PC-9 (cell line): ENCODE measurements around the gene SCN8A. TPM values are rescaled to one million over a fixed set of nuclear protein-coding genes. Genes with fewer than 3 reads are reported as not detected.

Source experiments
- BruUV-seq: library from RNA; stranded (reverse); fragments of 400-500 nt; replicated peaks from 2 replicates; lab custom pipeline; 2021; lab: Mats Ljungman, UMichigan
- CTCF ChIA-PET: fragments of 300-600 bp; sonication (Branson Sonifier 250); formaldehyde crosslinking; loops from one replicate; lab custom pipeline; 2022; ENCODE audit warnings: antibody characterized with exemption; lab: Charles Lee
- POLR2A ChIA-PET: fragments of 300-600 bp; sonication (Branson Sonifier 250); formaldehyde crosslinking; loops from one replicate; lab custom pipeline; 2022; ENCODE audit warnings: antibody characterized with exemption; ENCODE audit not compliant: unreplicated experiment; lab: Charles Lee
- DNase-seq, 2 experiments: peaks; one replicate each; pipeline versions ENCODE4 v3.0.0 to v3.0.0-alpha.2; 2015 to 2022; ENCODE audit warnings: mixed read lengths in 1 of 2
- H2AFZ ChIP-seq: fragments of 200-600 bp; sonication (generic); 2 replicates; pipeline ENCODE4 v1.8.1; 2017; ENCODE audit warnings: antibody characterized with exemption
- H3F3A ChIP-seq: fragments of 200-600 bp; sonication (generic); 2 replicates; pipeline ENCODE4 v1.8.1; 2017; ENCODE audit warnings: antibody characterized with exemption, mild to moderate bottlenecking, low read depth; ENCODE audit not compliant: insufficient read depth
- H3K27ac ChIP-seq: fragments of 200-600 bp; sonication (generic); 2 replicates; pipeline ENCODE4 v1.6.1; 2016; ENCODE audit warnings: mixed run types
- H3K27me3 ChIP-seq: fragments of 200-600 bp; sonication (generic); 2 replicates; pipeline ENCODE4 v1.6.1; 2016; ENCODE audit warnings: low read depth, mixed run types; ENCODE audit not compliant: insufficient read depth
- H3K36me3 ChIP-seq: fragments of 200-600 bp; sonication (generic); 2 replicates; pipeline ENCODE4 v1.6.1; 2016; ENCODE audit warnings: low read depth, mixed run types
- H3K4me1 ChIP-seq: fragments of 200-600 bp; sonication (generic); replicated peaks from 2 replicates; pipeline ENCODE4 v1.6.1; 2016; ENCODE audit warnings: mixed run types; ENCODE audit not compliant: insufficient read depth
- H3K4me2 ChIP-seq: fragments of 200-600 bp; sonication (generic); 2 replicates; pipeline ENCODE4 v1.6.1; 2017; ENCODE audit warnings: mixed run types
- H3K4me3 ChIP-seq: fragments of 200-600 bp; sonication (generic); 2 replicates; pipeline ENCODE4 v1.6.1; 2016; ENCODE audit warnings: mixed run types
- H3K79me2 ChIP-seq: fragments of 200-600 bp; sonication (generic); 2 replicates; pipeline ENCODE4 v1.6.1; 2017; ENCODE audit warnings: low read depth, mixed run types
- H3K9me2 ChIP-seq: fragments of 200-600 bp; sonication (generic); 2 replicates; pipeline ENCODE4 v1.8.1; 2017; ENCODE audit warnings: mild to moderate bottlenecking; ENCODE audit not compliant: insufficient read depth
- H3K9me3 ChIP-seq: fragments of 200-600 bp; sonication (generic); 2 replicates; pipeline ENCODE4 v1.8.1; 2016; ENCODE audit warnings: low read depth; ENCODE audit not compliant: insufficient read depth
- H4K20me1 ChIP-seq: fragments of 200-600 bp; sonication (generic); 2 replicates; pipeline ENCODE4 v1.8.1; 2017; ENCODE audit not compliant: insufficient read depth
- EZH2 ChIP-seq: fragments of 200-600 bp; sonication (generic); IDR thresholded peaks from 2 replicates; pipeline ENCODE4 v1.8.0; 2017; ENCODE audit warnings: antibody characterized with exemption, low read depth
- intact Hi-C: fragments of 100-400 bp; cut with micrococcal nuclease; formaldehyde crosslinking; loops from one replicate; pipeline ENCODE4 v1.10.0; 2022; ENCODE audit not compliant: unreplicated experiment
- total RNA-seq: library from RNA; stranded (reverse); gene quantifications from 2 replicates; pipeline ENCODE4 v1.2.3, GENCODE V29; 2021
- TF ChIP-seq, protein P1 (sequence below): fragments of 200-600 bp; sonication (generic); conservative IDR thresholded peaks from 2 replicates; pipeline ENCODE4 v1.6.1; 2017; ENCODE audit warnings: mixed run types, antibody characterized with exemption, mild to moderate bottlenecking, moderate library complexity

The SCN8A gene
- total RNA-seq, 1 experiment from 2014 or later: 0.17 TPM

DNA sequence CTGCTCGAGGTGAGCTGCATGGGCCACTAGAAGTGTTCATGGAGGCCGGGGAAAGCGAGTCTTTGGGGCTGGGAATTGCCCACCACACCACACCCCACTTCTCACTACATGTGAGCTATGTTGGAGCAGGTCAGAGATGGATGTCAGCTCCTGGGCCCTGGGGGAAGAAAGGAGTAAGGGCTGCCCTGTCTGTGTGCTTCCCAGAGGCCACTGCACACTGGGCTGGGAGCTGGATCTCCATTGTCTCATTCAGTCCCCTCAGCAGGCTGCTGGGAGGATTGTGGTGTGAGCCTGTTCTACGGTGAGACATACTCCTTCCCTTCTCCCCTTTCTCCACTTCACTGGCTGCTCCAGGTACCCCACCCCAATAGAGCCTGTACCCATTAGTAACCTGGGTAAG, 247.0 kb downstream of the SCN8A start:
- H3K27me3 ChIP-seq: peaks cover 100% of the 10 kb centered on the region
- CTCF ChIA-PET: no interaction called here

DNA sequence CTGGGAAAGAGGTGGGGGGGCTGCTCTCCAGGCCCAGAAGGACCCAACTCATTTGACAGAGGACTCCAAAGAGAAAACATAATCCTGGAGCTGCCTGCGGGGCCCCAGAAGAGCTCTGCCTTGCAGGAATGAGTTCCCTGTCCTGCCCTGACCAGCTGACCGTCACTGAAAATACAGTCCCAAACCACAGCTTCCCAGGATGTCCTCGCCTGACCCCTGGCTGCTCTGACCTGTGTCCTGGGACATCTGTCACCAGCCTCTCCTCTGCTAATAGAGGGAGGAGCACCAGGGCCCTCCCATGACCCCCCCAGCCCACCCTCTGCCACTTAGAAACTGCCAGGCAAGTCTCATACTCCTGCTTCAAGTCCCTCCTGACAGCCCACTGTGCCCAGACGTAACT, 247.7 kb downstream of the SCN8A start:
- CTCF ChIA-PET: no interaction called here
- peaks cover 100% of the 10 kb centered on the region for H3K27me3 ChIP-seq

More for the DNA sequence above, 247.0 kb downstream of the SCN8A start:
- POLR2A ChIA-PET: no interaction called here
- Histone ChIP-seq H2AFZ (no peak overlapping the region), H3K4me2 (no peak overlapping the region), H3K4me3 (no peak overlapping the region), H3K27ac (no peak overlapping the region), H3K9me2 (no peaks in the 10 kb centered on the region), H4K20me1 (no peaks in the 10 kb centered on the region), H3K36me3 (no peaks in the 10 kb centered on the region), H3K79me2 (no peaks in the 10 kb centered on the region), H3K9me3 (no peaks in the 10 kb centered on the region), H3K4me1 (no peaks in the 10 kb centered on the region), H3F3A (no peaks in the 10 kb centered on the region)
- intact Hi-C loops: no loop called here
- no peak for DNase-seq
- no TSS peak for BruUV-seq
- TF ChIP-seq EZH2: no peak

DNA sequence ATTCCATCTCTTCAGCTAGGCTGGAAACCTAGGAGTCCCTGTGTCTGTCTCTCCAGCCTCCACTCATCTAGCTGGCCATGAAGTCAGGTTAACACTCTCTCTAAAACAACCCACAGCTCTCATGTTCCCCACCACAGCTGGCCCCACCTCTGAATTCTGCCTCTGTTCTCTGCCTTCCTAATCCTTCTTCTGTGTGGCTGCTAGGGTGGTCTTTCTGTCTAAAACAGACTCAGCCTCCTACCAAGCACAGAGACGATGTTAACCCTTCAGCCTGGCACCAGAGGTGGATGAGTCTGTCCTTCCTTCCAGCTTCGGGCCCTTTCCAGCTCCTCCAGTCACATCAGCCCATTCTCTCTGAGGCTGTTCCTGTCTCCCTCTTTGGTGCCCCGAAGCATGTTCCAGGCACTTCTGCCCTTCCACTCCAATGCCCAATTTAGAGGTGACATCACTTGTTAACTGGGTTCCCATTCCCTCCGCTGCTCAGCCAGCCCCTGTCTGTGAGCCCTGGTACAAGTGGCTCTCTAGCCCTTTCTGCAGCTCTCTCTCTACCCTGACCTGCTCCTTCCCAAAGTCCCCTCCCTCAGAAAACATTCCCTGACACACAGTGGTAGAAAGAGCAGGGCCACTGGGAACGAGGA, 248.4 kb downstream of the SCN8A start:
- no peaks in the 10 kb centered on the region for H3K36me3 ChIP-seq
- peaks cover 100% of the 10 kb centered on the region for H3K27me3 ChIP-seq
- H3K9me2 ChIP-seq: no peaks in the 10 kb centered on the region
- no peak overlapping the region for H3K4me3 ChIP-seq
- no peaks in the 10 kb centered on the region for H3K9me3 ChIP-seq
- no peak overlapping the region for H3K4me2 ChIP-seq
- intact Hi-C loops: no loop called here
- no peaks in the 10 kb centered on the region for H3K4me1 ChIP-seq
- no peak overlapping the region for H2AFZ ChIP-seq
- no peak for DNase-seq
- no TSS peak for BruUV-seq
- H4K20me1 ChIP-seq: no peaks in the 10 kb centered on the region
- POLR2A ChIA-PET: no interaction called here
- no peak overlapping the region for H3K27ac ChIP-seq
- TF ChIP-seq, protein P1, sequence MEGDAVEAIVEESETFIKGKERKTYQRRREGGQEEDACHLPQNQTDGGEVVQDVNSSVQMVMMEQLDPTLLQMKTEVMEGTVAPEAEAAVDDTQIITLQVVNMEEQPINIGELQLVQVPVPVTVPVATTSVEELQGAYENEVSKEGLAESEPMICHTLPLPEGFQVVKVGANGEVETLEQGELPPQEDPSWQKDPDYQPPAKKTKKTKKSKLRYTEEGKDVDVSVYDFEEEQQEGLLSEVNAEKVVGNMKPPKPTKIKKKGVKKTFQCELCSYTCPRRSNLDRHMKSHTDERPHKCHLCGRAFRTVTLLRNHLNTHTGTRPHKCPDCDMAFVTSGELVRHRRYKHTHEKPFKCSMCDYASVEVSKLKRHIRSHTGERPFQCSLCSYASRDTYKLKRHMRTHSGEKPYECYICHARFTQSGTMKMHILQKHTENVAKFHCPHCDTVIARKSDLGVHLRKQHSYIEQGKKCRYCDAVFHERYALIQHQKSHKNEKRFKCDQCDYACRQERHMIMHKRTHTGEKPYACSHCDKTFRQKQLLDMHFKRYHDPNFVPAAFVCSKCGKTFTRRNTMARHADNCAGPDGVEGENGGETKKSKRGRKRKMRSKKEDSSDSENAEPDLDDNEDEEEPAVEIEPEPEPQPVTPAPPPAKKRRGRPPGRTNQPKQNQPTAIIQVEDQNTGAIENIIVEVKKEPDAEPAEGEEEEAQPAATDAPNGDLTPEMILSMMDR: no peak
- no peak for TF ChIP-seq EZH2
- no peaks in the 10 kb centered on the region for H3F3A ChIP-seq
- H3K79me2 ChIP-seq: no peaks in the 10 kb centered on the region
- CTCF ChIA-PET: no interaction called here

More for the DNA sequence above, 247.7 kb downstream of the SCN8A start:
- H2AFZ ChIP-seq: no peak overlapping the region
- H3F3A ChIP-seq: no peaks in the 10 kb centered on the region
- H3K4me3 ChIP-seq: no peak overlapping the region
- H3K36me3 ChIP-seq: no peaks in the 10 kb centered on the region
- no peaks in the 10 kb centered on the region for H3K79me2 ChIP-seq
- intact Hi-C loops: no loop called here
- TF ChIP-seq, protein P1: no peak
- TF ChIP-seq EZH2: no peak
- no peaks in the 10 kb centered on the region for H3K9me2 ChIP-seq
- no peaks in the 10 kb centered on the region for H3K9me3 ChIP-seq
- no peaks in the 10 kb centered on the region for H4K20me1 ChIP-seq
- no peaks in the 10 kb centered on the region for H3K4me1 ChIP-seq
- POLR2A ChIA-PET: no interaction called here
- no TSS peak for BruUV-seq
- H3K27ac ChIP-seq: no peak overlapping the region
- H3K4me2 ChIP-seq: no peak overlapping the region
- no peak for DNase-seq

DNA sequence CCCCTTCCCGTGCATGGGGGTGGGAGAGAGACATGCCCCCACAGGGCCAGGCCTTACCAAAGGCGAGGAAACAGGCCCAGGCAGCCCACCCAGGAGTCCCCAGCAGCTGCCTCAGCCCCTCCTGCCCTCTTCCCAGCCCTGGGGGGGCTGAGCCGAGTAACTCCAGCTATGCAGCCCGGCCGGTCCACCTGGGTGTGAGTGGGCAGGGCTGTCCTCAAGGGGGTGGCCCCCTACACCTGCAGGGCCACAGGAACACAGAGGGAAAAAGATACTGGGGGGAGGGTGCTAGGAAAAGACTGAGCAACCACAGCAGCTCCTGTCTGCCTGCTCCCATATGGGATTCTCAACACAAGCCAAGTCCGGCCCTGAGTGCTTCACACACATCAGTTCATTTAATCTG, 249.9 kb downstream of the SCN8A start:
- H3K27me3 ChIP-seq: peaks cover 100% of the 10 kb centered on the region
- CTCF ChIA-PET: no interaction called here

More for the DNA sequence above, 249.9 kb downstream of the SCN8A start:
- no peaks in the 10 kb centered on the region for H3F3A ChIP-seq
- no peak overlapping the region for H3K4me3 ChIP-seq
- H3K4me2 ChIP-seq: no peak overlapping the region
- no peaks in the 10 kb centered on the region for H3K36me3 ChIP-seq
- no peak for DNase-seq
- H3K79me2 ChIP-seq: no peaks in the 10 kb centered on the region
- H3K27ac ChIP-seq: no peak overlapping the region
- TF ChIP-seq, protein P1: no peak
- no peak for TF ChIP-seq EZH2
- H3K9me2 ChIP-seq: no peaks in the 10 kb centered on the region
- no peaks in the 10 kb centered on the region for H4K20me1 ChIP-seq
- intact Hi-C loops: no loop called here
- POLR2A ChIA-PET: no interaction called here
- no peaks in the 10 kb centered on the region for H3K9me3 ChIP-seq
- no peak overlapping the region for H2AFZ ChIP-seq
- BruUV-seq: no TSS peak
- no peaks in the 10 kb centered on the region for H3K4me1 ChIP-seq
